Measurements from ENCODE around the gene NECTIN3.

NECTIN3 gene

DNA sequence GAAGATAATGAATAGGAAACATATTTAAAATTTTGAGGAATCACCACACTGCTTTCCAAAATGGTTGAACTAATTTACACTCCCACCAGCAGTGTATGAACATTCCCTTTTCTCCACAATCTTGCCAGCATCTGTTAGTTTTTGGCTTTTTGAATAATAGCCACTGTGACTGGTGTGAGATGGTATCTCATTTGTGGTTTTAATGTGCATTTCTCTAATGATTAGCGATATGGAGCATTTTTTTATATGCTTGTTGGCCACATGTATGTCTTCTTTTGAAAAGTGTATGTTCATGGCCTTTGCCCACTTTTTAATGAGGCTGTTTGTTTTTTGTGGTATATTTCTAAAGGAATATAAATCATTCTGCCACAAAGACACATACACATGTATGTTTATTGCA lies 166.3 kb downstream of the NECTIN3 start:
- no peaks in the 10 kb centered on the region for H3K36me3 ChIP-seq (ENCODE audit: control insufficient read depth in 2 of 2, insufficient read depth in 2 of 2, low read length in 2 of 2)
- no peak overlapping the region for H3K9ac ChIP-seq (ENCODE audit: low read length in 2 of 2)
- no peaks in the 10 kb centered on the region for H3K4me1 ChIP-seq (ENCODE audit: control insufficient read depth, insufficient read depth, low read length)
- H3K27ac ChIP-seq (ENCODE audit: low read length): no peak overlapping the region
- H3K9me3 ChIP-seq (ENCODE audit: control insufficient read depth in 2 of 2, low read length in 2 of 2): no peaks in the 10 kb centered on the region
- H3K4me3 ChIP-seq (ENCODE audit: low read length in 2 of 2): no peak overlapping the region
- H3K27me3 ChIP-seq (ENCODE audit: control insufficient read depth in 1 of 2, insufficient read depth in 2 of 2, low read length in 2 of 2): no peaks in the 10 kb centered on the region

- H3K4me3 ChIP-seq (ENCODE audit: low read length in 2 of 2): no peak overlapping the region
- H3K27ac ChIP-seq (ENCODE audit: low read length): no peak overlapping the region
- no peaks in the 10 kb centered on the region for H3K4me1 ChIP-seq (ENCODE audit: control insufficient read depth, insufficient read depth, low read length)
- no peaks in the 10 kb centered on the region for H3K36me3 ChIP-seq (ENCODE audit: control insufficient read depth in 2 of 2, insufficient read depth in 2 of 2, low read length in 2 of 2)
- no peaks in the 10 kb centered on the region for H3K27me3 ChIP-seq (ENCODE audit: control insufficient read depth in 1 of 2, insufficient read depth in 2 of 2, low read length in 2 of 2)
- H3K9me3 ChIP-seq (ENCODE audit: control insufficient read depth in 2 of 2, low read length in 2 of 2): no peaks in the 10 kb centered on the region
- H3K9ac ChIP-seq (ENCODE audit: low read length in 2 of 2): no peak overlapping the region
Observed at GRCh38 chr3:111238885-111239284, 167.3 kb downstream of the NECTIN3 start.

DNA sequence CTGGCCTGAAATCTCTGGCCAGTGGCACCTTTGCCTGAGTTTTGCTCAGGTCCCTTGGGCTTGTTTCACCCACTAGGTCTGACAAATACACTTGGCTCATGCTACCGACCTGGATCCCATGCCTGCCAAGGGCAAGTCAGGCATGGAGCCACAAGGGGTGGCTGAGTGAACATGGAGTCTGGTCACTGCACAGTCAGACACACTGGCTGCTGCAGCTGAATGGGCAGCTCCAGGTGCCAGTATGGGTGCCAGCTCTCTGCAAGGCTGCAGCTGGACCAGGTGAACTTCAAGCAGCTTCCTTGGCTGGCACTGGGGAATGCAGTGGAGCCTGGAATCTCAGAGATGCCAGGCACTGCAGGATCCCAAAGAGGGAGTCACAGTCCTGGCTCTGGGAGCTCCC lies 170.3 kb downstream of the NECTIN3 start:
- H3K27me3 ChIP-seq (ENCODE audit: control insufficient read depth in 1 of 2, insufficient read depth in 2 of 2, low read length in 2 of 2): no peaks in the 10 kb centered on the region
- no peak overlapping the region for H3K27ac ChIP-seq (ENCODE audit: low read length)
- H3K4me1 ChIP-seq (ENCODE audit: control insufficient read depth, insufficient read depth, low read length): no peaks in the 10 kb centered on the region
- H3K9ac ChIP-seq (ENCODE audit: low read length in 2 of 2): no peak overlapping the region
- no peak overlapping the region for H3K4me3 ChIP-seq (ENCODE audit: low read length in 2 of 2)
- no peaks in the 10 kb centered on the region for H3K9me3 ChIP-seq (ENCODE audit: control insufficient read depth in 2 of 2, low read length in 2 of 2)
- no peaks in the 10 kb centered on the region for H3K36me3 ChIP-seq (ENCODE audit: control insufficient read depth in 2 of 2, insufficient read depth in 2 of 2, low read length in 2 of 2)
